B cell (primary cell): ENCODE data around the gene IQSEC3. TPM values are rescaled to one million over a fixed set of nuclear protein-coding genes. Genes with fewer than 3 reads are reported as not detected.

Experiments
- ATAC-seq: fragments of 200-7000 bp; cut with Tn5 transposase; one replicate; pipeline ENCODE4 v1.10.0; 2021; ENCODE audit warnings: low read depth, mild to moderate bottlenecking, moderate number of reproducible peaks, moderate library complexity
- CTCF ChIA-PET: fragments of 350-600 bp; sonication (Branson Sonifier 250); formaldehyde crosslinking; loops from one replicate; lab custom pipeline; 2021; ENCODE audit warnings: antibody characterized with exemption, inconsistent platforms; lab: Charles Lee
- POLR2A ChIA-PET: fragments of 350-600 bp; sonication (Branson Sonifier 250); formaldehyde crosslinking; loops from one replicate; lab custom pipeline; 2021; ENCODE audit warnings: antibody characterized with exemption; lab: Charles Lee
- DNase-seq: peaks from one replicate; pipeline ENCODE4 v3.0.0; 2013
- H2AFZ ChIP-seq: 2 replicates; pipeline ENCODE4 v1.6.1; 2012; ENCODE audit warnings: mild to moderate bottlenecking, low read depth, low read length; ENCODE audit not compliant: insufficient read depth, poor library complexity, severe bottlenecking
- H3K27ac ChIP-seq, 2 donors: 1 replicate in 1 of 2; 2 replicates in 1 of 2; pipeline ENCODE4 v1.5.1; 2012 to 2013; ENCODE audit warnings: low read length in 2 of 2, mild to moderate bottlenecking in 2 of 2, moderate library complexity in 1 of 2
- H3K27me3 ChIP-seq, 4 experiments: fragments of 200-600 bp in 1 of 4; sonication (generic) in 1 of 4; replicated peaks in 1 of 4; 1 replicate in 2 of 4; 2 replicates in 2 of 4; pipeline versions ENCODE4 v1.6.1 to v1.7.0; 2013 to 2016; ENCODE audit warnings: low read length in 3 of 4, mild to moderate bottlenecking in 2 of 4, mixed read lengths in 1 of 4, moderate library complexity in 1 of 4; ENCODE audit not compliant: insufficient read depth in 4 of 4, control insufficient read depth in 3 of 4; ENCODE audit errors: control extremely low read depth in 1 of 4
- H3K36me3 ChIP-seq, 2 experiments: replicated peaks in 1 of 2; 1 replicate in 1 of 2; 2 replicates in 1 of 2; pipeline versions ENCODE4 v1.6.1 to v1.7.1; 2013; ENCODE audit warnings: low read length in 1 of 2; ENCODE audit not compliant: insufficient read depth in 2 of 2, control insufficient read depth in 1 of 2; ENCODE audit errors: control extremely low read depth in 1 of 2, extremely low read depth in 1 of 2
- H3K4me1 ChIP-seq, 2 donors: fragments of 200-600 bp in 1 of 2; sonication (generic) in 1 of 2; 1 replicate in 1 of 2; 2 replicates in 1 of 2; pipeline versions ENCODE4 v1.5.1 to v1.6.1; 2013 to 2017; ENCODE audit warnings: low read length in 2 of 2; ENCODE audit not compliant: control insufficient read depth in 2 of 2, insufficient read depth in 2 of 2
- H3K4me2 ChIP-seq: replicated peaks from 2 replicates; pipeline ENCODE3; 2012; ENCODE audit warnings: mild to moderate bottlenecking, low read depth, low read length; ENCODE audit not compliant: poor library complexity, severe bottlenecking
- H3K4me3 ChIP-seq, 5 experiments: fragments of 200-600 bp in 1 of 5; sonication (generic) in 1 of 5; 1 replicate in 3 of 5; 2 replicates in 2 of 5; pipeline versions ENCODE4 v1.5.1 to v1.7.0; 2011 to 2016; ENCODE audit warnings: low read length in 4 of 5, mild to moderate bottlenecking in 4 of 5, low read depth in 2 of 5, control low read depth in 1 of 5, moderate library complexity in 1 of 5; ENCODE audit not compliant: insufficient read depth in 1 of 5; ENCODE audit errors: control extremely low read depth in 1 of 5, extremely low read depth in 1 of 5
- H3K79me2 ChIP-seq: fragments of 200-600 bp; sonication (generic); one replicate; pipeline ENCODE4 v1.6.0; 2016; ENCODE audit warnings: low read length; ENCODE audit not compliant: control insufficient read depth, insufficient read depth
- H3K9ac ChIP-seq: fragments of 200-600 bp; sonication (generic); 2 replicates; pipeline ENCODE4 v1.6.1; 2017; ENCODE audit warnings: mild to moderate bottlenecking, low read length, moderate library complexity
- H3K9me3 ChIP-seq, 3 donors: one replicate each; pipeline versions ENCODE4 v1.6.1 to v1.7.1; 2013; ENCODE audit warnings: low read length in 2 of 3; ENCODE audit not compliant: control insufficient read depth in 2 of 3, insufficient read depth in 1 of 3; ENCODE audit errors: control extremely low read depth in 1 of 3
- H4K20me1 ChIP-seq: 2 replicates; pipeline ENCODE4 v1.6.0; 2012; ENCODE audit warnings: mild to moderate bottlenecking, low read length; ENCODE audit not compliant: insufficient read depth, control insufficient read depth, poor library complexity, severe bottlenecking
- H3K27ac Mint-ChIP-seq: one replicate; pipeline ENCODE4 v1.8.0; 2021; ENCODE audit warnings: mixed read lengths
- H3K27me3 Mint-ChIP-seq: one replicate; pipeline ENCODE4 v1.8.0; 2021; ENCODE audit warnings: mixed read lengths
- H3K4me1 Mint-ChIP-seq: one replicate; pipeline ENCODE4 v1.8.0; 2021; ENCODE audit warnings: mixed read lengths
- H3K4me3 Mint-ChIP-seq: one replicate; pipeline ENCODE4 v1.8.0; 2021; ENCODE audit warnings: mixed read lengths
- H3K9me3 Mint-ChIP-seq: one replicate; pipeline ENCODE4 v1.8.0; 2022; ENCODE audit warnings: mixed read lengths; ENCODE audit not compliant: insufficient read depth
- CTCF ChIP-seq: fragments of 200-600 bp; IDR thresholded peaks from one replicate; pipeline ENCODE4 v1.8.0; 2022; ENCODE audit warnings: antibody characterized with exemption, mild to moderate bottlenecking
- EZH2 ChIP-seq: IDR thresholded peaks from 2 replicates; pipeline ENCODE4 v1.6.1; 2012; ENCODE audit warnings: borderline replicate concordance, low read depth, mild to moderate bottlenecking, moderate library complexity, low read length; ENCODE audit not compliant: insufficient read depth, poor library complexity, severe bottlenecking
- WGBS: methylation state at CpG from one replicate; pipeline ENCODE4 v1.1.5; 2013; ENCODE audit warnings: missing lambda C conversion rate; ENCODE audit not compliant: insufficient coverage; 5-methylcytosine and 5-hydroxymethylcytosine counted together
- intact Hi-C: fragments of 100-400 bp; cut with micrococcal nuclease; formaldehyde crosslinking; loops from one replicate; pipeline ENCODE4 v1.10.0; 2022
- polyA plus RNA-seq: library from polyadenylated mRNA; depleted of rRNA; stranded (reverse); fragments of >200 nt; gene quantifications from 2 replicates; pipeline ENCODE4 v1.2.3, GENCODE V29; 2012
- total RNA-seq, 2 donors: library from RNA; stranded (reverse); fragments of 120-200 nt in 1 of 2; gene quantifications; 1 replicate in 1 of 2; 2 replicates in 1 of 2; pipeline versions ENCODE4 v1.2.3 to v1.2.4, GENCODE V29; 2013 to 2022

Gene IQSEC3
- total and polyA plus RNA-seq, 2 donors (not counting 1 experiment from before 2014, with no cell fraction given): 0.01 to 1.8 TPM

- no peak overlapping the region for H2AFZ ChIP-seq
- intact Hi-C loops: no loop called here
- Mint-ChIP-seq H3K9me3 (peaks cover 2% of the 10 kb centered on the region), H3K27me3 (peaks cover 55% of the 10 kb centered on the region), H3K4me1 (peaks cover 10% of the 10 kb centered on the region), H3K27ac (no peak overlapping the region), H3K4me3 (no peak overlapping the region)
- DNase-seq (no peak), ATAC-seq (no peak)
- no peaks in the 10 kb centered on the region for H3K36me3 ChIP-seq
- ChIA-PET CTCF (no interaction called here), POLR2A (no interaction called here)
- H3K4me3 ChIP-seq: no peak overlapping the region
- 86% methylated on average over 12 of the region's 16 CpGs for WGBS
- H3K4me1 ChIP-seq: peaks cover 3 to 8% of the 10 kb centered on the region in 2 donors
- no peak overlapping the region for H3K4me2 ChIP-seq
- TF ChIP-seq CTCF: no peak
- no peak for TF ChIP-seq EZH2
- no peak overlapping the region for H3K9ac ChIP-seq
- H3K27me3 ChIP-seq: peaks cover 0 to 26% (median 4%) of the 10 kb centered on the region in 4 experiments
- H3K79me2 ChIP-seq: no peaks in the 10 kb centered on the region
- H4K20me1 ChIP-seq: no peaks in the 10 kb centered on the region
- H3K9me3 ChIP-seq: peaks cover 0 to 8% (median 0%) of the 10 kb centered on the region in 3 donors
- H3K27ac ChIP-seq: no peak overlapping the region
Observed at GRCh38 chr12:210277-211141, 143.9 kb downstream of the IQSEC3 start.

GRCh38 chr12:211142-211465 is 144.5 kb downstream of the IQSEC3 start:
- Histone ChIP-seq H3K4me3 (no peak overlapping the region), H3K9me3 (peaks cover 0 to 8% (median 0%) of the 10 kb centered on the region in 3 donors), H3K4me1 (peaks cover 3 to 8% of the 10 kb centered on the region in 2 donors), H3K4me2 (no peak overlapping the region), H3K79me2 (no peaks in the 10 kb centered on the region), H2AFZ (no peak overlapping the region), H3K27me3 (peaks cover 0 to 26% (median 4%) of the 10 kb centered on the region in 4 experiments), H3K36me3 (no peaks in the 10 kb centered on the region), H4K20me1 (no peaks in the 10 kb centered on the region), H3K27ac (no peak overlapping the region), H3K9ac (no peak overlapping the region)
- Mint-ChIP-seq H3K9me3 (no peaks in the 10 kb centered on the region), H3K4me3 (no peak overlapping the region), H3K4me1 (peaks cover 10% of the 10 kb centered on the region), H3K27ac (no peak overlapping the region), H3K27me3 (peaks cover 50% of the 10 kb centered on the region)
- TF ChIP-seq EZH2: no peak
- no peak for TF ChIP-seq CTCF
- ATAC-seq: no peak
- whole genome bisulfite sequencing: 88% methylated on average over 3 of the region's 3 CpGs
- DNase-seq: no peak
- CTCF ChIA-PET: no interaction called here
- POLR2A ChIA-PET: no interaction called here
- intact Hi-C loops: no loop called here
